K562 (cell line): ENCODE results near the gene PRXL2A. TPM values are rescaled to one million over a fixed set of nuclear protein-coding genes. Genes with fewer than 3 reads are reported as not detected.

Experiments
- HDAC8 ChIP-seq: fragments of 450-650 bp; IDR thresholded peaks from 2 replicates; pipeline ENCODE4 v1.6.1; 2016; ENCODE audit warnings: mild to moderate bottlenecking, missing genetic modification characterization, moderate library complexity, missing compliant biosample characterization
- MCM3 ChIP-seq: fragments of 450-650 bp; IDR thresholded peaks from 2 replicates; pipeline ENCODE4 v1.6.1; 2016
- NCOR1 ChIP-seq: fragments of 450-650 bp; IDR thresholded peaks from 2 replicates; pipeline ENCODE4 v1.6.1; 2016; ENCODE audit warnings: mild to moderate bottlenecking, moderate library complexity
- NFE2L1 ChIP-seq: fragments of 450-650 bp; IDR thresholded peaks from 2 replicates; pipeline ENCODE4 v1.6.1; 2016; ENCODE audit warnings: missing genetic modification characterization, low read depth, mild to moderate bottlenecking, missing compliant biosample characterization, moderate library complexity, borderline replicate concordance
- NR1H2 ChIP-seq: sonication (generic); formaldehyde crosslinking; IDR thresholded peaks from 2 replicates; pipeline ENCODE4 v1.4.0; 2020; ENCODE audit warnings: mild to moderate bottlenecking, missing genetic modification reagents
- PHB ChIP-seq: fragments of 250-450 bp; sonication (Bioruptor Pico); IDR thresholded peaks from 2 replicates; pipeline ENCODE4 v1.5.0; 2021
- POLR2H ChIP-seq: IDR thresholded peaks from 2 replicates; pipeline ENCODE4 v1.6.1; 2016; ENCODE audit warnings: missing genetic modification characterization, low read depth, mild to moderate bottlenecking, control low read depth, missing compliant biosample characterization, moderate library complexity
- PRDM10 ChIP-seq: fragments of 450-650 bp; IDR thresholded peaks from 2 replicates; pipeline ENCODE4 v1.6.1; 2018; ENCODE audit not compliant: partially characterized antibody
- RBM17 ChIP-seq: fragments of 200-400 bp; formaldehyde crosslinking; IDR thresholded peaks from 2 replicates; pipeline ENCODE4 v1.6.1; 2017; ENCODE audit warnings: low read depth, mild to moderate bottlenecking, low read length, borderline replicate concordance
- SIRT6 ChIP-seq: IDR thresholded peaks from one replicate; pipeline ENCODE4 v1.6.1; 2012; ENCODE audit warnings: low read depth, mild to moderate bottlenecking, control low read depth, inconsistent platforms, low read length, moderate library complexity
- ZNF224 ChIP-seq: sonication (generic); formaldehyde crosslinking; IDR thresholded peaks from 2 replicates; pipeline ENCODE4 v1.8.0; 2022; ENCODE audit warnings: mild to moderate bottlenecking, missing genetic modification reagents
- ZNF253 ChIP-seq: fragments of 250-450 bp; sonication (Bioruptor Pico); conservative IDR thresholded peaks from 2 replicates; pipeline ENCODE4 v1.6.1; 2021; ENCODE audit warnings: mild to moderate bottlenecking
- polyA plus RNA-seq, 8 experiments: library from polyadenylated mRNA; depleted of rRNA in 4 of 8; stranded (reverse) in 5 of 8; unstranded in 3 of 8; fragments of >200 nt; fragmentation: Nextera tagmentation in 2 of 8; fragmentation: Illumina TruSeq in 1 of 8; extraction: Ambion mirVana in 2 of 8; extraction: Trizol in 1 of 8; gene quantifications; 2 replicates each; pipeline versions ENCODE4 v1.2.1 to v1.2.3, GENCODE V29; 2011 to 2014; ENCODE audit warnings: inconsistent platforms in 1 of 8, missing spikeins in 1 of 8
- total RNA-seq, 7 experiments: library from RNA; depleted of rRNA in 6 of 7; stranded (reverse); fragments of >200 nt in 6 of 7; fragmentation: Illumina TruSeq in 2 of 7; extraction: Trizol in 2 of 7; gene quantifications; 2 replicates each; pipeline versions ENCODE4 v1.2.1 to v1.2.3, GENCODE V29; 2011 to 2021; ENCODE audit warnings: low replicate concordance in 1 of 7

PRXL2A gene
- total and polyA plus RNA-seq, 9 of the 15 experiments (the other 6 are each of a cell fraction or from before 2014, with no cell fraction given) = 0.14 to 1.2 (median 0.75) TPM

DNA sequence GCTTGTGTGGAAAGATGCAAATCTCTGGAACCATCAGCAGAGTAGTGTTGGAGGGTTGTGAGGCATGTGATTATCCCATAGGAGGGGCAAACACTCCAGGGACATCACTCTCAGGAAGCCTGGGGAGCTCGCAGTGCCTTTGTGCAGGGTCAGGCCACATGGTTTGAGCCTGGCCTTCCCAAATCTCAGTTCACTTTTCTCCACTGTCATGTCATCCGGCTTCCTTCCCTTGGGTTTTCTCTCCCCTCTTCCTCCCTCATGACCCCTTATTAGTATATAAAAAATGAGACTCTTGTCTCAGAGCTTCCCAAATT, 66.2 kb downstream of the PRXL2A start (continued):
- TF ChIP-seq PRDM10 = no peak
- TF ChIP-seq NCOR1 = no peak
- no peak for TF ChIP-seq SIRT6
- no peak for TF ChIP-seq ZNF224 (CRISPR knock-in tag)
- TF ChIP-seq ZNF253 = no peak
- TF ChIP-seq RBM17 = no peak
- TF ChIP-seq HDAC8 (tag) = no peak
- no peak for TF ChIP-seq NR1H2 (CRISPR knock-in tag)
- TF ChIP-seq PHB (CRISPR knock-in tag) = no peak
- TF ChIP-seq POLR2H (tag) = no peak
- no peak for TF ChIP-seq MCM3
- TF ChIP-seq NFE2L1 = no peak
